ENCODE data around the gene IFITM2. TPM values are rescaled to one million over a fixed set of nuclear protein-coding genes. Genes with fewer than 3 reads are reported as not detected.
"Not testable (repeated sequence)": the region's sequence is repeated elsewhere in the genome, so short reads cannot be mapped to it uniquely, and the experiment has no call there.

Gene IFITM2
- total RNA-seq, 1 experiment from 2014 or later: 421 TPM

DNA sequence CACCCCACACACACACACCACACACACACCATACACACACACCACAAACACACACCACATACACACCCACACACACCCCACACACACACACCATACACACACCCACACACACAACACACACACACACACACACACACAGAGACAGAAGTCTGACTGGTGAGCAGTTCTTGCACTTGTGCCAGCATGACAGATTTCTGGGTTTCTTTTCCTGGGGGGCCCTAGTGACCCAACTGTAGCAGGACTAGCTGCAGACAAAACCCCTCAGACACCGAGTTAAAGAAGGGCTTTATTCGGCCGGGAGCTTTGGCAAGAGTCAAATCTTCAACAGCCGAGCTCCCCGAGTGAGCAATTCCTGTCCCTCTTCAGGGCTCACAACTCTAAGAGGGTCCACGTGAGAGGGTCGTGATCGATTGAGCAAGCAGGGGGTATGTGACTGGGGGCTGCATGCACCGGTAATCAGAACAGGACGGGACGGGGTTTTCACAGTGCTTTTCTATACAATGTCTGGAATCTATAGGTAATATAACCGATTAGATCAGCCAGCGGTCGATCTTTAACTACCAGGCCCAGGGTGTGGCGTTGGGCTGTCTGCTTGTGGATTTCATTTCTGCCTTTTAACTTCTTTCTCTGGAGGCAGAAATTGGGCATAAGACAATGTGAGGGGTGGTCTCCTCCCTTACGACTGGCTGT, 42.6 kb downstream of the IFITM2 start:
- H2BK120ac ChIP-seq (ENCODE audit: low read depth, low read length, poor library complexity, severe bottlenecking); H3K18ac ChIP-seq (ENCODE audit: insufficient read length, low read depth, low read length); H2AK5ac ChIP-seq (ENCODE audit: insufficient read length, low read length); H4K5ac ChIP-seq (ENCODE audit: insufficient read length, low read depth, low read length); H3K14ac ChIP-seq (ENCODE audit: insufficient read depth, low read length); H3K79me2 ChIP-seq (ENCODE audit: insufficient read depth, low read length); H3K9me3 ChIP-seq (ENCODE audit: control insufficient read depth, low read depth, low read length); H2AFZ ChIP-seq (ENCODE audit: low read length); DNase-seq; H3K4me1 ChIP-seq (ENCODE audit: insufficient read depth, low read length); H4K20me1 ChIP-seq (ENCODE audit: control insufficient read depth, insufficient read depth, insufficient read length); H2BK5ac ChIP-seq (ENCODE audit: insufficient read length, low read length); H3K36me3 Mint-ChIP-seq (ENCODE audit: insufficient read depth in 1 of 3, low read depth in 3 of 3); H4K8ac ChIP-seq (replicated peaks; ENCODE audit: insufficient read length, low read depth, low read length); H3K27ac ChIP-seq (ENCODE audit: insufficient read length, low read depth, low read length); H3K9ac ChIP-seq (ENCODE audit: extremely low read depth, insufficient read length, low read length); H3K9me3 Mint-ChIP-seq; H2BK20ac ChIP-seq (ENCODE audit: low read depth, low read length, poor library complexity, severe bottlenecking); H3K56ac ChIP-seq (ENCODE audit: insufficient read length, low read depth, low read length); H3K79me1 ChIP-seq (ENCODE audit: insufficient read depth, low read depth, low read length, poor library complexity, severe bottlenecking); H4K91ac ChIP-seq (ENCODE audit: insufficient read length, low read depth, low read length); H3K27me3 ChIP-seq (ENCODE audit: insufficient read depth, low read length); H3K23me2 ChIP-seq (ENCODE audit: insufficient read length, low read depth, low read length, poor library complexity, severe bottlenecking); H2BK12ac ChIP-seq (ENCODE audit: insufficient read length, low read depth, low read length); H3K4me3 Mint-ChIP-seq; H3K27ac Mint-ChIP-seq; H3K23ac ChIP-seq (ENCODE audit: insufficient read length, low read depth, low read length); H3T11ph ChIP-seq (ENCODE audit: low read length); H3K4me2 ChIP-seq (ENCODE audit: insufficient read depth, insufficient read length, low read length); H3K4ac ChIP-seq (ENCODE audit: low read depth, low read length); H2BK15ac ChIP-seq (ENCODE audit: low read depth, low read length): not testable (repeated sequence)
- WGBS (ENCODE audit: extremely low coverage, insufficient read length, low lambda C conversion rate): no CpG with 5 or more reads among the region's 16 CpGs
- peaks cover 26 to 38% of the 10 kb centered on the region in 2 experiments for H3K4me1 Mint-ChIP-seq
- peaks cover 13% of the 10 kb centered on the region for H3K27me3 Mint-ChIP-seq (ENCODE audit: low read depth)
